Activated CD8-positive, alpha-beta memory T cell treated with anti-CD3 and anti-CD28 coated beads, Interleukin-2, amount 50 U/mL, for 4 hours (primary cell): ENCODE results near the gene SPTBN5.

Experiments
- DNase-seq: peaks from one replicate; pipeline ENCODE4 v3.0.0-alpha.2; 2020

The SPTBN5 gene

GRCh38 chr15:41882689-41883483, 11.0 kb downstream of the SPTBN5 start:
- DNase-seq, result no peak

- no peak for DNase-seq
Measured at GRCh38 chr15:41881920-41882688, 11.7 kb downstream of the SPTBN5 start.

- no peak for DNase-seq
Measured at GRCh38 chr15:41881550-41881919, 12.3 kb downstream of the SPTBN5 start.

- no peak for DNase-seq
Measured at GRCh38 chr15:41881086-41881485, 12.8 kb downstream of the SPTBN5 start.

- DNase-seq, result no peak
Measured at GRCh38 chr15:41880156-41880877, 13.5 kb downstream of the SPTBN5 start.

- no peak for DNase-seq
Measured at GRCh38 chr15:41879321-41879845, 14.5 kb downstream of the SPTBN5 start.

- DNase-seq, result no peak
Measured at GRCh38 chr15:41878355-41878699, 15.5 kb downstream of the SPTBN5 start.

- no peak for DNase-seq
Measured at GRCh38 chr15:41877631-41878354, 16.1 kb downstream of the SPTBN5 start.

- no peak for DNase-seq
Measured at GRCh38 chr15:41876689-41877088, 17.2 kb downstream of the SPTBN5 start.

GRCh38 chr15:41876007-41876406, 17.8 kb downstream of the SPTBN5 start:
- no peak for DNase-seq

- DNase-seq, result no peak
Measured at GRCh38 chr15:41874736-41875135, 19.1 kb downstream of the SPTBN5 start.

GRCh38 chr15:41873711-41874110, 20.1 kb downstream of the SPTBN5 start:
- no peak for DNase-seq

GRCh38 chr15:41872166-41872747, 21.6 kb downstream of the SPTBN5 start:
- DNase-seq, result no peak

GRCh38 chr15:41871175-41871905, 22.5 kb downstream of the SPTBN5 start:
- no peak for DNase-seq

GRCh38 chr15:41870689-41871081, 23.2 kb downstream of the SPTBN5 start:
- peak; percentile 53 for DNase-seq

- no peak for DNase-seq
Measured at GRCh38 chr15:41869770-41870688, 23.8 kb downstream of the SPTBN5 start.

GRCh38 chr15:41868321-41868720, 25.5 kb downstream of the SPTBN5 start:
- no peak for DNase-seq

- no peak for DNase-seq
Measured at GRCh38 chr15:41866872-41867579, 26.8 kb downstream of the SPTBN5 start.

- no peak for DNase-seq
Measured at GRCh38 chr15:41866263-41866703, 27.6 kb downstream of the SPTBN5 start.
